Karpas-422 (cell line): ENCODE data around the gene GRK3. TPM values are rescaled to one million over a fixed set of nuclear protein-coding genes. Genes with fewer than 3 reads are reported as not detected.
"Not testable (repeated sequence)": the region's sequence is repeated elsewhere in the genome, so short reads cannot be mapped to it uniquely, and the experiment has no call there.

Experiments
- DNase-seq: peaks from one replicate; pipeline ENCODE4 v3.0.0-alpha.2; 2015
- H2AFZ ChIP-seq: fragments of 200-600 bp; sonication (generic); 2 replicates; pipeline ENCODE4 v1.6.1; 2014; ENCODE audit warnings: antibody characterized with exemption, low read length, mixed read lengths
- H3K27ac ChIP-seq: fragments of 200-600 bp; sonication (generic); 2 replicates; pipeline ENCODE4 v1.5.1; 2014; ENCODE audit warnings: mild to moderate bottlenecking, low read length, moderate library complexity
- H3K27me3 ChIP-seq: fragments of 200-600 bp; sonication (generic); 2 replicates; pipeline ENCODE4 v1.6.1; 2014; ENCODE audit warnings: low read length, mixed read lengths
- H3K36me3 ChIP-seq: fragments of 200-600 bp; sonication (generic); 2 replicates; pipeline ENCODE4 v1.6.1; 2014; ENCODE audit warnings: low read length, mixed read lengths; ENCODE audit not compliant: insufficient read depth
- H3K4me1 ChIP-seq: fragments of 200-600 bp; sonication (generic); 2 replicates; pipeline ENCODE4 v1.6.1; 2014; ENCODE audit warnings: mild to moderate bottlenecking, low read length, mixed read lengths
- H3K4me2 ChIP-seq: fragments of 200-600 bp; sonication (generic); 2 replicates; pipeline ENCODE4 v1.6.1; 2014; ENCODE audit warnings: low read length, low read depth, mild to moderate bottlenecking; ENCODE audit not compliant: poor library complexity, severe bottlenecking
- H3K4me3 ChIP-seq: fragments of 200-600 bp; sonication (generic); 2 replicates; pipeline ENCODE4 v1.5.1; 2014; ENCODE audit warnings: mild to moderate bottlenecking, antibody characterized with exemption, low read length, mixed read lengths
- H3K79me2 ChIP-seq: fragments of 200-600 bp; sonication (generic); 2 replicates; pipeline ENCODE4 v1.6.1; 2014; ENCODE audit warnings: mild to moderate bottlenecking, low read length, mixed read lengths
- H3K9ac ChIP-seq: fragments of 200-600 bp; sonication (generic); 2 replicates; pipeline ENCODE4 v1.6.0; 2014; ENCODE audit warnings: low read length
- H3K9me2 ChIP-seq: fragments of 200-600 bp; sonication (generic), shearing (Covaris generic); replicated peaks from 2 replicates; pipeline ENCODE4 v1.6.0; 2014; ENCODE audit warnings: mild to moderate bottlenecking, low read length, moderate library complexity; ENCODE audit not compliant: insufficient read depth
- H3K9me3 ChIP-seq: fragments of 300-700, 200-600 bp; sonication (generic); 2 replicates; pipeline ENCODE4 v1.6.1; 2014; ENCODE audit warnings: low read length, mixed read lengths
- H4K20me1 ChIP-seq: fragments of 200-600 bp; sonication (generic); 2 replicates; pipeline ENCODE4 v1.6.1; 2014; ENCODE audit warnings: mild to moderate bottlenecking, antibody characterized with exemption, low read length, low read depth; ENCODE audit not compliant: insufficient read depth
- total RNA-seq: library from RNA; depleted of rRNA; stranded (reverse); fragments of >200 nt; shearing (Covaris generic); gene quantifications from 2 replicates; pipeline ENCODE4 v1.2.3, GENCODE V29; 2014; ENCODE audit warnings: low replicate concordance

The GRK3 gene
- total RNA-seq, 1 experiment from 2014 or later: 2.0 TPM

GRCh38 chr22:25704701-25705100 lies 140.2 kb downstream of the GRK3 start:
- no peaks in the 10 kb centered on the region for H3K27me3 ChIP-seq
- no peaks in the 10 kb centered on the region for H4K20me1 ChIP-seq
- no peak overlapping the region for H3K9ac ChIP-seq
- no peak overlapping the region for H3K4me3 ChIP-seq
- no peak for DNase-seq
- no peaks in the 10 kb centered on the region for H3K4me1 ChIP-seq
- H3K79me2 ChIP-seq: no peaks in the 10 kb centered on the region
- H3K9me2 ChIP-seq: no peaks in the 10 kb centered on the region
- no peak overlapping the region for H2AFZ ChIP-seq
- H3K27ac ChIP-seq: no peak overlapping the region
- H3K9me3 ChIP-seq: no peaks in the 10 kb centered on the region
- H3K4me2 ChIP-seq: no peak overlapping the region
- H3K36me3 ChIP-seq: no peaks in the 10 kb centered on the region

DNA sequence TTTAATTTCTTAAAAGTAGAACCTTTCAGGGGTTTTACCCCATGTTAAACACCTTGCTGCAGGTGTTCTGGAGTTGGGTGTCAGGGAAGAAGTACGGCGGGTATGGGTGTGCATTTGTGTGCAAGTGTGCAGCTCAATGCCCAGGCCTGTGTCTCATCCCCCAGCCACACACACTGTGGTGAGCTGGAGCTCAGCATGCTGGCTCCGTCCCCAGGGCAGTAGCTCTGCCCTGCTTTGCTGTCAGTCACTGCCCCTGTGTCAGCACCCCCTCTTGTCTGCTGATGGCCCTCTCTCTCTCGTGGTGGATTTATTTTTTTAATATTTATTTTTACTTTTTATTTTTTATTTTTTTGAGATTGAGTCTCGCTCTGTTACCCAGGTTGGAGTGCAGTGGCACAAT lies 141.7 kb downstream of the GRK3 start:
- Histone ChIP-seq H3K4me1 (no peaks in the 10 kb centered on the region), H3K9ac (no peak overlapping the region), H3K4me2 (no peak overlapping the region), H3K4me3 (no peak overlapping the region), H4K20me1 (no peaks in the 10 kb centered on the region), H3K9me2 (no peaks in the 10 kb centered on the region), H3K79me2 (no peaks in the 10 kb centered on the region), H2AFZ (no peak overlapping the region), H3K27ac (no peak overlapping the region), H3K36me3 (no peaks in the 10 kb centered on the region), H3K9me3 (no peaks in the 10 kb centered on the region), H3K27me3 (no peaks in the 10 kb centered on the region)
- DNase-seq: no peak

DNA sequence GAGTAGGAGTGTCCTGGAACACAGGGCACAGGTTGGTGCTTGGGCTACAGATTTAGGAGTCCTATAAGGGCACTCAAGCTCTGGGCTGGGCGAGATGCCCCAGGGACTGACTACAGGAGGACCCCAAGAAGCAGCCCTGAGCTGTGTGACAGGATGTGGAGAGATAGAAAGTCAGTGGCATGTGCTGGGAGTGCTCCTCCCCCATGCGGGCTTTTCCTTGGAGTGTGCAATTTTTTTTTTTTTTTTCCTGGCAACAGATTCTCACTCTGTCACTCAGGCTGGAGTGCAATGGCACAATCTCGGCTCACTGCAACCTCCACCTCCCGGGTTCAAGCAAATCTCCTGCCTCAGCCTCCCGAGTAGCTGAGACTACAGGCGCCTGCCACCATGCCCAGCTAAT lies 144.0 kb downstream of the GRK3 start:
- not testable (repeated sequence) for H3K4me3 ChIP-seq, H3K4me2 ChIP-seq, H3K9me3 ChIP-seq, H3K9ac ChIP-seq, DNase-seq, H3K36me3 ChIP-seq, H3K27ac ChIP-seq, H3K9me2 ChIP-seq, H3K27me3 ChIP-seq, H3K4me1 ChIP-seq, H4K20me1 ChIP-seq, H3K79me2 ChIP-seq, H2AFZ ChIP-seq

GRCh38 chr22:25709758-25710157 lies 145.3 kb downstream of the GRK3 start:
- Histone ChIP-seq H3K4me3 (no peak overlapping the region), H3K4me1 (no peaks in the 10 kb centered on the region), H3K4me2 (no peak overlapping the region), H3K9me2 (no peaks in the 10 kb centered on the region), H4K20me1 (no peaks in the 10 kb centered on the region), H2AFZ (no peak overlapping the region), H3K9ac (no peak overlapping the region), H3K79me2 (no peaks in the 10 kb centered on the region), H3K27ac (no peak overlapping the region), H3K9me3 (no peaks in the 10 kb centered on the region), H3K27me3 (no peaks in the 10 kb centered on the region), H3K36me3 (no peaks in the 10 kb centered on the region)
- no peak for DNase-seq

DNA sequence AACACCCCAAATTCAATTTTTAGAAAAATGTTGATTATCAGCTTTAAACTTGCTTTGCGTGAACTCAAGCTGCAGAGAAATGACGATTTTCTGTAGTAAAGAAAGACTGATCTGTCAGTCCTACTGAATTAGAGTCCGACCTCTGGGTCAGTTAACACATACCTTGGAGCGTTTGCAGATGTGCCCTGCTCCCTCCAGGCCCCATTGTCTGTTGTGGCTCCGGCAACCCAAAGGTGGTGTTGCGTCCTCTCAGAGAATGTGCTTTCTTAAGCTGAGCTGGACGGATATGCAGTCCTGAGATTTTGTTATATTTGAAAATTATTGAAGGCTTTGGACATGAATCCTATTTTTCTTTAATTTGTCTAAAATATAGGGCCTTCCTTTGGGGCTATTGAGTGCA lies 146.0 kb downstream of the GRK3 start:
- H3K9me3 ChIP-seq: no peaks in the 10 kb centered on the region
- H3K4me1 ChIP-seq: no peaks in the 10 kb centered on the region

GRCh38 chr22:25711491-25711890 lies 147.0 kb downstream of the GRK3 start:
- H3K36me3 ChIP-seq: no peaks in the 10 kb centered on the region

More for the DNA sequence above, 146.0 kb downstream of the GRK3 start:
- no peak for DNase-seq
- no peak overlapping the region for H3K4me2 ChIP-seq
- H3K36me3 ChIP-seq: no peaks in the 10 kb centered on the region
- no peaks in the 10 kb centered on the region for H3K9me2 ChIP-seq
- H3K27ac ChIP-seq: no peak overlapping the region
- H2AFZ ChIP-seq: no peak overlapping the region
- no peaks in the 10 kb centered on the region for H3K79me2 ChIP-seq
- H4K20me1 ChIP-seq: no peaks in the 10 kb centered on the region
- H3K4me3 ChIP-seq: no peak overlapping the region
- H3K27me3 ChIP-seq: no peaks in the 10 kb centered on the region
- H3K9ac ChIP-seq: no peak overlapping the region

GRCh38 chr22:25712661-25713400 lies 148.4 kb downstream of the GRK3 start:
- H3K27ac ChIP-seq: no peak overlapping the region
- no peaks in the 10 kb centered on the region for H4K20me1 ChIP-seq
- H3K36me3 ChIP-seq: no peaks in the 10 kb centered on the region
- no peak overlapping the region for H3K4me2 ChIP-seq
- no peak overlapping the region for H3K4me3 ChIP-seq
- H3K27me3 ChIP-seq: no peaks in the 10 kb centered on the region
- no peaks in the 10 kb centered on the region for H3K79me2 ChIP-seq
- H2AFZ ChIP-seq: no peak overlapping the region
- DNase-seq: no peak
- H3K9me2 ChIP-seq: no peaks in the 10 kb centered on the region
- no peaks in the 10 kb centered on the region for H3K4me1 ChIP-seq
- H3K9ac ChIP-seq: no peak overlapping the region
- no peaks in the 10 kb centered on the region for H3K9me3 ChIP-seq

More at GRCh38 chr22:25711491-25711890, 147.0 kb downstream of the GRK3 start:
- no peaks in the 10 kb centered on the region for H3K9me3 ChIP-seq
- H3K4me3 ChIP-seq: no peak overlapping the region
- no peak overlapping the region for H3K27ac ChIP-seq
- H2AFZ ChIP-seq: no peak overlapping the region
- no peak for DNase-seq
- H3K79me2 ChIP-seq: no peaks in the 10 kb centered on the region
- no peaks in the 10 kb centered on the region for H3K27me3 ChIP-seq
- no peaks in the 10 kb centered on the region for H4K20me1 ChIP-seq
- H3K9me2 ChIP-seq: no peaks in the 10 kb centered on the region
- no peak overlapping the region for H3K4me2 ChIP-seq
- no peak overlapping the region for H3K9ac ChIP-seq
- no peaks in the 10 kb centered on the region for H3K4me1 ChIP-seq

- Histone ChIP-seq H3K4me3 (no peak overlapping the region), H3K4me1 (no peaks in the 10 kb centered on the region), H3K27me3 (no peaks in the 10 kb centered on the region), H4K20me1 (no peaks in the 10 kb centered on the region), H3K4me2 (no peak overlapping the region), H3K9me3 (no peaks in the 10 kb centered on the region), H3K79me2 (no peaks in the 10 kb centered on the region), H3K36me3 (no peaks in the 10 kb centered on the region), H2AFZ (no peak overlapping the region), H3K9ac (no peak overlapping the region), H3K27ac (no peak overlapping the region), H3K9me2 (no peaks in the 10 kb centered on the region)
- DNase-seq: no peak
Measured at GRCh38 chr22:25714070-25714469, 149.6 kb downstream of the GRK3 start.
